ENCODE results near the gene MACROH2A1. TPM values are rescaled to one million over a fixed set of nuclear protein-coding genes. Genes with fewer than 3 reads are reported as not detected.

Gene MACROH2A1
- total and polyA plus RNA-seq, 2 donors (not counting 1 experiment from before 2014, with no cell fraction given), result 95.6 to 191 TPM

DNA sequence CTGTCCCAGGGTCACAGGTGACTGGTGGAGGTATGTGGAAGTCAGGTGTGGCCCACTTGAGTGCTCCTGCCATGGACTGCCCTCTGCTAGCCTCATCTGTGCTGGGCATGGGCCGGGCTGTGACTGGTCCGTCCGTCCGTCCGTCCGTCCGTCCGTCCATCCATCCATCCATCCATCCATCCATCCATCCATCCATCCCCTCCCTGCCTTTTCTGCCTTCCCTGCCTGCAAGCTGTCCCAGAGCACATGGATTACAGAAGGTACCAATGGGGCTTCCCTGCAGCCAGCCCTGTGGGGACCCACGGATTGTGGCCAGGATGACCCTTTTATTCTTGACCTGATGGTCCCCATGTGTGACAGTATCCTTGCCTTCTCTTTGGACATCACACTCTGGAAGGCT, 92.5 kb downstream of the MACROH2A1 start:
- no peaks in the 10 kb centered on the region for H3K79me2 ChIP-seq (ENCODE audit: control insufficient read depth, insufficient read depth, low read length)
- no peak overlapping the region for H3K4me3 ChIP-seq (replicated peaks in 1 of 4; ENCODE audit: control extremely low read depth in 1 of 4, insufficient read depth in 1 of 4, low read depth in 3 of 4, low read length in 4 of 4)
- H3K4me2 ChIP-seq (ENCODE audit: extremely low read depth, insufficient read depth, low read length), result no peak overlapping the region
- no peaks in the 10 kb centered on the region for H3K9me3 ChIP-seq (ENCODE audit: control insufficient read depth, insufficient read depth, low read depth, low read length)
- H3K27ac ChIP-seq (ENCODE audit: insufficient read depth, low read length), result no peak overlapping the region
- H3K27me3 ChIP-seq (ENCODE audit: control insufficient read depth, insufficient read depth, low read length), result no peaks in the 10 kb centered on the region
- H3K9ac ChIP-seq (ENCODE audit: insufficient read depth, low read length), result no peak overlapping the region
- DNase-seq (ENCODE audit: low read depth in 2 of 2), result no peak
- H4K20me1 ChIP-seq (ENCODE audit: control insufficient read depth, extremely low read depth, insufficient read depth, low read length), result no peaks in the 10 kb centered on the region
- no peaks in the 10 kb centered on the region for H3K36me3 ChIP-seq (ENCODE audit: control insufficient read depth, insufficient read depth, low read length)
- TF ChIP-seq, protein P1, sequence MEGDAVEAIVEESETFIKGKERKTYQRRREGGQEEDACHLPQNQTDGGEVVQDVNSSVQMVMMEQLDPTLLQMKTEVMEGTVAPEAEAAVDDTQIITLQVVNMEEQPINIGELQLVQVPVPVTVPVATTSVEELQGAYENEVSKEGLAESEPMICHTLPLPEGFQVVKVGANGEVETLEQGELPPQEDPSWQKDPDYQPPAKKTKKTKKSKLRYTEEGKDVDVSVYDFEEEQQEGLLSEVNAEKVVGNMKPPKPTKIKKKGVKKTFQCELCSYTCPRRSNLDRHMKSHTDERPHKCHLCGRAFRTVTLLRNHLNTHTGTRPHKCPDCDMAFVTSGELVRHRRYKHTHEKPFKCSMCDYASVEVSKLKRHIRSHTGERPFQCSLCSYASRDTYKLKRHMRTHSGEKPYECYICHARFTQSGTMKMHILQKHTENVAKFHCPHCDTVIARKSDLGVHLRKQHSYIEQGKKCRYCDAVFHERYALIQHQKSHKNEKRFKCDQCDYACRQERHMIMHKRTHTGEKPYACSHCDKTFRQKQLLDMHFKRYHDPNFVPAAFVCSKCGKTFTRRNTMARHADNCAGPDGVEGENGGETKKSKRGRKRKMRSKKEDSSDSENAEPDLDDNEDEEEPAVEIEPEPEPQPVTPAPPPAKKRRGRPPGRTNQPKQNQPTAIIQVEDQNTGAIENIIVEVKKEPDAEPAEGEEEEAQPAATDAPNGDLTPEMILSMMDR (conservative IDR thresholded peaks at IDR 0.05 in 1 of 2, IDR thresholded peaks at IDR 0.05 in 1 of 2; ENCODE audit: low read depth in 1 of 2, low read length in 2 of 2), result no peak
- no peak overlapping the region for H2AFZ ChIP-seq (ENCODE audit: low read length)
- H3K4me1 ChIP-seq (ENCODE audit: control insufficient read depth, extremely low read depth, insufficient read depth, low read length), result peaks cover 20% of the 10 kb centered on the region

DNA sequence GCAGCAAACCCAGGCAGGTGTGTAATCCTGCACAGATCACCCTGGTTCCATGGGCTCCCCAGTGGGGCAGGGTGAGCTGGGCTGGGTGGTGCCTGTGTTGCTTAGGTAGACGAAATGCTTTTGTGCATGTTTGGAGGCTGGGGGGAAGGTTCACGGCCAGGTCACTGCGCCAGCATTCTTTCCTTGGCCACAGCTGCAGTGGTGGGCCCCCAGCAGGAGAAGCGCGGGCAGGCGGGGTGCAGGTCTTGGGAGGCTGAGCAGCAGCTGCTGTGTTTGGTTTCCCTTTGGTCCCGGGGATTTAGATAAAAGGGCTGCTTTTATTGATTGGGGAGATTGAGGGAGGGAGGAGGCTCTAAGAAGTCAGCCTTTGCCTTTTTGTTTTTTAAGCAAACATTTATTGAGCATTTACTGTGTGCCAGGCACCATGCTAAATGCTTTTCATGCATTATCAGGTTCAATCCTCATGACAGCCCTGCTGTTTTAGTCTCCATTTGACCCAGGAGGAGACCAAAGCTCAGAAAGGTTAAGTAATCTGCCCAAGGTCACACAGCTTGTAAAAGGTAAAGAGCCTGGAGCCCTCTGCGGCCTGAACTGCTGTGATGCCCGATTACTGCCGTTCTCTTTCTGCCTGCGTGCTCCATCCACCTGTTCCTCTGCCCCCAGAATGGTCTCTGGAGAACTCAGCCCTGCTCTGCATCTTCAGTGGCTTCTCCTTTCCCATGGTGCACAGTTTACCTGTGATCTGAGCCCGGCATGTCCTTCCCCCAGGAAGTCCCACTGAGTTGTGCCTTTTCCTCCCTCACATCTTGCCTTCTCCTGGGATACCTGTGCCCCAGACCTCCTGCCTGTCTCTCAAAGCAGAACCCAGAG, 94.4 kb downstream of the MACROH2A1 start:
- no peak for TF ChIP-seq EZH2 (IDR thresholded peaks at IDR 0.05; ENCODE audit: low read length, missing control alignments)
- TF ChIP-seq, protein P1 (conservative IDR thresholded peaks at IDR 0.05 in 1 of 2, IDR thresholded peaks at IDR 0.05 in 1 of 2; ENCODE audit: low read depth in 1 of 2, low read length in 2 of 2), result no peak
- DNase-seq (ENCODE audit: low read depth in 2 of 2), result peak; percentile 9 to 51
- Histone ChIP-seq H3K9ac (ENCODE audit: insufficient read depth, low read length) (no peak overlapping the region), H3K4me3 (replicated peaks in 1 of 4; ENCODE audit: control extremely low read depth in 1 of 4, insufficient read depth in 1 of 4, low read depth in 3 of 4, low read length in 4 of 4) (no peak overlapping the region), H3K27ac (ENCODE audit: insufficient read depth, low read length) (no peak overlapping the region), H3K4me2 (ENCODE audit: extremely low read depth, insufficient read depth, low read length) (no peak overlapping the region), H3K27me3 (ENCODE audit: control insufficient read depth, insufficient read depth, low read length) (no peaks in the 10 kb centered on the region), H4K20me1 (ENCODE audit: control insufficient read depth, extremely low read depth, insufficient read depth, low read length) (no peaks in the 10 kb centered on the region), H2AFZ (ENCODE audit: low read length) (no peak overlapping the region), H3K79me2 (ENCODE audit: control insufficient read depth, insufficient read depth, low read length) (no peaks in the 10 kb centered on the region), H3K9me3 (ENCODE audit: control insufficient read depth, insufficient read depth, low read depth, low read length) (no peaks in the 10 kb centered on the region), H3K4me1 (ENCODE audit: control insufficient read depth, extremely low read depth, insufficient read depth, low read length) (peaks cover 10% of the 10 kb centered on the region), H3K36me3 (ENCODE audit: control insufficient read depth, insufficient read depth, low read length) (no peaks in the 10 kb centered on the region)

DNA sequence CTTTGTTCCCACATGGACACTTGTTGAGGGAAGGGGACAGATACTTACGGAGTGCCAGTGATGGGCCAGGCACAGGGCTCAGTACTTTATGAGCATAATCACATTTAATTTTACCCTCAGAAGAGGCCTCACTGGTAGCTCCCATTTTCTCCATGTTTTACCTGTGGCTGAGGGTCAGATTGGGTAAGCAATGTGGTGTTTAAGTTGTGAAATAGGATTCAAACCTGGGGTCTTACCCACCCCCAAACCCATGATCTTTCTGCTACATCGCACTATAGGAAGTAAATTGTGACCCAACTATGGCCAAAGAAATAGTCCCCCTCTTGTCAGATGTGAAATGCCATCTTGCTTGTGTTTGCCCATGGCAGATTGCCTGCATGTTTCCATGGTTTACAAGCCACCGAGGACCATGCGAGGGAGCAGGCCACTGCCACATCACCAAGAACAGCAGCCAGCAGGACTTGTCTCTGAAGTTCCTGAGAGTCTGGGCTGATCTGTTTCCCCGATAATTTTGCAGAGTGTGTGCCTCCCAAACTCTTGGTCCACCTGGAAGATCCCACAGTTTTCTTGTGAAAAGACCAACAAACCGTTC, 95.4 kb downstream of the MACROH2A1 start:
- H3K79me2 ChIP-seq (ENCODE audit: control insufficient read depth, insufficient read depth, low read length), result no peaks in the 10 kb centered on the region
- no peak for DNase-seq (ENCODE audit: low read depth in 2 of 2)
- no peaks in the 10 kb centered on the region for H3K36me3 ChIP-seq (ENCODE audit: control insufficient read depth, insufficient read depth, low read length)
- no peak overlapping the region for H3K4me2 ChIP-seq (ENCODE audit: extremely low read depth, insufficient read depth, low read length)
- no peak for TF ChIP-seq EZH2 (IDR thresholded peaks at IDR 0.05; ENCODE audit: low read length, missing control alignments)
- TF ChIP-seq, protein P1 (conservative IDR thresholded peaks at IDR 0.05 in 1 of 2, IDR thresholded peaks at IDR 0.05 in 1 of 2; ENCODE audit: low read depth in 1 of 2, low read length in 2 of 2), result no peak
- H2AFZ ChIP-seq (ENCODE audit: low read length), result no peak overlapping the region
- H3K27me3 ChIP-seq (ENCODE audit: control insufficient read depth, insufficient read depth, low read length), result no peaks in the 10 kb centered on the region
- H3K9me3 ChIP-seq (ENCODE audit: control insufficient read depth, insufficient read depth, low read depth, low read length), result no peaks in the 10 kb centered on the region
- H3K9ac ChIP-seq (ENCODE audit: insufficient read depth, low read length), result no peak overlapping the region
- no peaks in the 10 kb centered on the region for H4K20me1 ChIP-seq (ENCODE audit: control insufficient read depth, extremely low read depth, insufficient read depth, low read length)
- H3K4me1 ChIP-seq (ENCODE audit: control insufficient read depth, extremely low read depth, insufficient read depth, low read length), result peaks cover 5% of the 10 kb centered on the region
- H3K27ac ChIP-seq (ENCODE audit: insufficient read depth, low read length), result no peak overlapping the region
- no peak overlapping the region for H3K4me3 ChIP-seq (replicated peaks in 1 of 4; ENCODE audit: control extremely low read depth in 1 of 4, insufficient read depth in 1 of 4, low read depth in 3 of 4, low read length in 4 of 4)
